ENCODE results near the gene KLHL1. TPM values are rescaled to one million over a fixed set of nuclear protein-coding genes. Genes with fewer than 3 reads are reported as not detected.
"Not testable (repeated sequence)": the region's sequence is repeated elsewhere in the genome, so short reads cannot be mapped to it uniquely, and the experiment has no call there.

The KLHL1 gene, protein sequence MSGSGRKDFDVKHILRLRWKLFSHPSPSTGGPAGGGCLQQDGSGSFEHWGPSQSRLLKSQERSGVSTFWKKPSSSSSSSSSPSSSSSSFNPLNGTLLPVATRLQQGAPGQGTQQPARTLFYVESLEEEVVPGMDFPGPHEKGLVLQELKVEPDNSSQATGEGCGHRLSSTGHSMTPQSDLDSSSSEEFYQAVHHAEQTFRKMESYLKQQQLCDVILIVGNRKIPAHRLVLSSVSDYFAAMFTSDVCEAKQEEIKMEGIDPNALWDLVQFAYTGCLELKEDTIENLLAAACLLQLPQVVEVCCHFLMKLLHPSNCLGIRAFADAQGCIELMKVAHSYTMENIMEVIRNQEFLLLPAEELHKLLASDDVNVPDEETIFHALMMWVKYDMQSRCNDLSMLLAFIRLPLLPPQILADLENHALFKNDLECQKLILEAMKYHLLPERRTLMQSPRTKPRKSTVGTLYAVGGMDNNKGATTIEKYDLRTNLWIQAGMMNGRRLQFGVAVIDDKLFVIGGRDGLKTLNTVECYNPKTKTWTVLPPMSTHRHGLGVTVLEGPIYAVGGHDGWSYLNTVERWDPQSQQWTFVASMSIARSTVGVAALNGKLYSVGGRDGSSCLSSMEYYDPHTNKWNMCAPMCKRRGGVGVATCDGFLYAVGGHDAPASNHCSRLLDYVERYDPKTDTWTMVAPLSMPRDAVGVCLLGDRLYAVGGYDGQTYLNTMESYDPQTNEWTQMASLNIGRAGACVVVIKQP
- not detected for polyA plus RNA-seq

- Histone ChIP-seq H3K4me3 (ENCODE audit: low read depth in 1 of 2, low read length in 2 of 2) (no peak within 1 kb of the TSS), H3K9me3 (ENCODE audit: control insufficient read depth in 2 of 2, insufficient read depth in 1 of 2, low read depth in 1 of 2, low read length in 1 of 2) (peaks cover 0 to 8% of the 10 kb centered on the region in 2 donors), H3K36me3 (ENCODE audit: control insufficient read depth in 2 of 2, insufficient read depth in 2 of 2, low read length in 1 of 2) (no peaks in the 10 kb centered on the region), H3K27ac (ENCODE audit: low read depth in 2 of 2, low read length in 1 of 2) (no peak within 1 kb of the TSS), H3K27me3 (ENCODE audit: control insufficient read depth in 1 of 2, insufficient read depth in 2 of 2, low read length in 2 of 2) (no peaks in the 10 kb centered on the region), H3K4me1 (ENCODE audit: control insufficient read depth in 2 of 2, insufficient read depth in 2 of 2, low read length in 1 of 2) (no peaks in the 10 kb centered on the region)
- WGBS, 2 donors: 63 to 69% methylated on average over 17 to 18 of the region's 18 CpGs
Observed at GRCh38 chr13:70108356-70109105, at the start of gene KLHL1. TSS of gene KLHL1 (minus strand) at chr13:70108452. CDS start at chr13:70107699, 753 bp downstream.

GRCh38 chr13:70142658-70143057, 34.4 kb upstream of the KLHL1 start:
- H3K27ac ChIP-seq (ENCODE audit: low read depth in 2 of 2, low read length in 1 of 2); H3K4me1 ChIP-seq (ENCODE audit: control insufficient read depth in 2 of 2, insufficient read depth in 2 of 2, low read length in 1 of 2); H3K36me3 ChIP-seq (ENCODE audit: control insufficient read depth in 2 of 2, insufficient read depth in 2 of 2, low read length in 1 of 2); H3K27me3 ChIP-seq (ENCODE audit: control insufficient read depth in 1 of 2, insufficient read depth in 2 of 2, low read length in 2 of 2); H3K9me3 ChIP-seq (ENCODE audit: control insufficient read depth in 2 of 2, insufficient read depth in 1 of 2, low read depth in 1 of 2, low read length in 1 of 2); H3K4me3 ChIP-seq (ENCODE audit: low read depth in 1 of 2, low read length in 2 of 2): not testable (repeated sequence)
- WGBS, 2 donors: 94 to 95% methylated on average over 12 of the region's 12 CpGs

GRCh38 chr13:70128098-70128497, 19.8 kb upstream of the KLHL1 start:
- Histone ChIP-seq H3K4me1 (ENCODE audit: control insufficient read depth in 2 of 2, insufficient read depth in 2 of 2, low read length in 1 of 2) (no peaks in the 10 kb centered on the region), H3K27me3 (ENCODE audit: control insufficient read depth in 1 of 2, insufficient read depth in 2 of 2, low read length in 2 of 2) (no peaks in the 10 kb centered on the region), H3K4me3 (ENCODE audit: low read depth in 1 of 2, low read length in 2 of 2) (no peak overlapping the region), H3K27ac (ENCODE audit: low read depth in 2 of 2, low read length in 1 of 2) (no peak overlapping the region), H3K9me3 (ENCODE audit: control insufficient read depth in 2 of 2, insufficient read depth in 1 of 2, low read depth in 1 of 2, low read length in 1 of 2) (no peaks in the 10 kb centered on the region), H3K36me3 (ENCODE audit: control insufficient read depth in 2 of 2, insufficient read depth in 2 of 2, low read length in 1 of 2) (no peaks in the 10 kb centered on the region)
- 57 to 81% methylated on average over 2 of the region's 2 CpGs for WGBS, 2 donors

DNA sequence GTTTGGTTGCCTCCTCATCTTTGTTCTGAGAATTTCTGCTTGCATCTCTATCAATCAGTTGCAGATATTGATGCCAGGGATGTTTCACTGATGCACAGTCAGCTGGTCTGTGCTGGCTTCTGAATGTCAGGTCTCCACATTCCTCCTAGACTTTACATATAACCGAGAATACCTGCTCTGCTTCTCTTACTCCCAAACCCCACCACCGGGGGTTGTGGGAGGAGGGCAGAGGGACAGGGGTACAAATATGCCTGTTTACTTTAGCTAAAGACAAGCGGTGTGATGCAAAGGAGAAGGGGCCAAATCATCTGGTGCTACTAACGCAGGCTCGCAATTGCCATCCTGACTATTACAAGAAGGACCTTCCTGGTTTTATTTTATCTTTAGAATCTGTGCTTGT, 17.4 kb upstream of the KLHL1 start:
- H3K4me1 ChIP-seq (ENCODE audit: control insufficient read depth in 2 of 2, insufficient read depth in 2 of 2, low read length in 1 of 2): no peaks in the 10 kb centered on the region
- H3K27me3 ChIP-seq (ENCODE audit: control insufficient read depth in 1 of 2, insufficient read depth in 2 of 2, low read length in 2 of 2): no peaks in the 10 kb centered on the region
- no peaks in the 10 kb centered on the region for H3K9me3 ChIP-seq (ENCODE audit: control insufficient read depth in 2 of 2, insufficient read depth in 1 of 2, low read depth in 1 of 2, low read length in 1 of 2)
- no peaks in the 10 kb centered on the region for H3K36me3 ChIP-seq (ENCODE audit: control insufficient read depth in 2 of 2, insufficient read depth in 2 of 2, low read length in 1 of 2)
- WGBS, 2 donors: 60 to 67% methylated on average over 5 of the region's 5 CpGs
- no peak overlapping the region for H3K27ac ChIP-seq (ENCODE audit: low read depth in 2 of 2, low read length in 1 of 2)
- no peak overlapping the region for H3K4me3 ChIP-seq (ENCODE audit: low read depth in 1 of 2, low read length in 2 of 2)

GRCh38 chr13:70117338-70117905, 9.2 kb upstream of the KLHL1 start:
- Histone ChIP-seq H3K36me3 (ENCODE audit: control insufficient read depth in 2 of 2, insufficient read depth in 2 of 2, low read length in 1 of 2) (no peaks in the 10 kb centered on the region), H3K9me3 (ENCODE audit: control insufficient read depth in 2 of 2, insufficient read depth in 1 of 2, low read depth in 1 of 2, low read length in 1 of 2) (no peaks in the 10 kb centered on the region), H3K27me3 (ENCODE audit: control insufficient read depth in 1 of 2, insufficient read depth in 2 of 2, low read length in 2 of 2) (no peaks in the 10 kb centered on the region), H3K27ac (ENCODE audit: low read depth in 2 of 2, low read length in 1 of 2) (no peak overlapping the region), H3K4me1 (ENCODE audit: control insufficient read depth in 2 of 2, insufficient read depth in 2 of 2, low read length in 1 of 2) (no peaks in the 10 kb centered on the region), H3K4me3 (ENCODE audit: low read depth in 1 of 2, low read length in 2 of 2) (no peak overlapping the region)
- WGBS, 2 donors: 33 to 42% methylated on average over 2 of the region's 2 CpGs

DNA sequence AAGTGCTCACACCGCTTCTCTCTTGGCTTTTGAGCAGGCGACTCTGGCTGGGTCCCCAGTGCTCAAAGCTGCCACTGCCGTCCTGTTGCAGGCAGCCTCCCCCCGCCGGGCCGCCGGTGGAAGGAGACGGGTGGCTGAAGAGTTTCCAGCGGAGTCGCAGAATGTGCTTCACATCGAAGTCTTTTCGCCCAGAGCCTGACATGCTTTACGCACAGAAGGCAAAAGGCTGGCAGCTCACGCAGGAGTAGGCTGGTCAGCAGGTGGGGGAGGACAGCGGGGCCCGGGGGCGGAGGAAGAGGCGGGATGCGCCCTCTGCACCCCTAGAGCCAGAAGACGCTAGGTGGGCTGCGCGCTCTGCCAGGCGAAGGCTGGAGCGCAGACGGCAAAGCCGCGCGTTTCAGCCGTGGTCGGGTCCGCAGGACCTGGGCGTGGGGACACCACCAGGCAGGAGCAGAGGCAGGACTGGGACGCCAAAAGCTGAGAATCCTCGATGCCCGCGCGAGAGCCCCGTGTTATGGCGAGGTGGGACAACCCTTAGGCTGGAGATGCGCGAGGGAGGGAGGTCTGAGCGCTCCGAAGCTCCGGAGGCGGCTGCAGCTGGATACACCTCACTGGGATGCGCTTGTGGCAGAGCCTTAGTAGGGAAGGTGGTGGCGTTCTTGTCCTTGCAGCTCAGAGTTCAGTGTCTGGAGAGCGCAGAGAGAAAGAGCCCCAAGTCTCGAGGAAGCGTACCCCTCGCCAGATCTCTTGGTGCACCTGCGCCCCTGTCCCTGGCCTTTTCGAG, 562 bp downstream of the KLHL1 start, which contains the start of gene ATXN8OS:
ATXN8OS (plus strand) TSS at position 329 of the 784 bp plus-strand sequence.
- Histone ChIP-seq H3K4me1 (ENCODE audit: control insufficient read depth in 2 of 2, insufficient read depth in 2 of 2, low read length in 1 of 2) (no peaks in the 10 kb centered on the region), H3K9me3 (ENCODE audit: control insufficient read depth in 2 of 2, insufficient read depth in 1 of 2, low read depth in 1 of 2, low read length in 1 of 2) (peaks cover 0 to 8% of the 10 kb centered on the region in 2 donors), H3K27ac (ENCODE audit: low read depth in 2 of 2, low read length in 1 of 2) (no peak within 1 kb of the TSS), H3K27me3 (ENCODE audit: control insufficient read depth in 1 of 2, insufficient read depth in 2 of 2, low read length in 2 of 2) (no peaks in the 10 kb centered on the region), H3K36me3 (ENCODE audit: control insufficient read depth in 2 of 2, insufficient read depth in 2 of 2, low read length in 1 of 2) (no peaks in the 10 kb centered on the region), H3K4me3 (ENCODE audit: low read depth in 1 of 2, low read length in 2 of 2) (no peak within 1 kb of the TSS)
- WGBS, 2 donors: 8 to 13% methylated on average over 53 of the region's 53 CpGs

DNA sequence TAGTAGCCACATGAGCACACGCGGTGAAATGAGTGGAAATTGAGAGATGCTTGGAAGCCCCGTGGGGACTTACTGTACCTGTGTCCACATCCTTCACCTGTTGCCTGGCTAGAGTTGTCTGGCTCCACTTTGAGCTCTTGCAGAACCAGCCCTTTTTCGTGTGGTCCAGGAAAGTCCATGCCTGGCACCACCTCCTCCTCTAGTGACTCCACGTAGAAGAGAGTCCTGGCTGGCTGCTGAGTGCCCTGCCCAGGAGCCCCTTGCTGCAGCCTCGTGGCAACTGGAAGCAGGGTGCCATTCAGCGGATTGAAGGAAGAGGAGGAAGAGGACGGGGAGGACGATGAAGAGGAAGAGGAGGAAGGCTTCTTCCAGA, 1.1 kb downstream of the KLHL1 start:
- H3K27ac ChIP-seq (ENCODE audit: low read depth in 2 of 2, low read length in 1 of 2): no peak overlapping the region
- H3K4me1 ChIP-seq (ENCODE audit: control insufficient read depth in 2 of 2, insufficient read depth in 2 of 2, low read length in 1 of 2): no peaks in the 10 kb centered on the region
- no peak overlapping the region for H3K4me3 ChIP-seq (ENCODE audit: low read depth in 1 of 2, low read length in 2 of 2)
- no peaks in the 10 kb centered on the region for H3K27me3 ChIP-seq (ENCODE audit: control insufficient read depth in 1 of 2, insufficient read depth in 2 of 2, low read length in 2 of 2)
- peaks cover 0 to 8% of the 10 kb centered on the region in 2 donors for H3K9me3 ChIP-seq (ENCODE audit: control insufficient read depth in 2 of 2, insufficient read depth in 1 of 2, low read depth in 1 of 2, low read length in 1 of 2)
- 30 to 34% methylated on average over 9 of the region's 9 CpGs for WGBS, 2 donors
- no peaks in the 10 kb centered on the region for H3K36me3 ChIP-seq (ENCODE audit: control insufficient read depth in 2 of 2, insufficient read depth in 2 of 2, low read length in 1 of 2)

- Histone ChIP-seq H3K27ac (ENCODE audit: low read depth in 2 of 2, low read length in 1 of 2) (no peak overlapping the region), H3K36me3 (ENCODE audit: control insufficient read depth in 2 of 2, insufficient read depth in 2 of 2, low read length in 1 of 2) (no peaks in the 10 kb centered on the region), H3K27me3 (ENCODE audit: control insufficient read depth in 1 of 2, insufficient read depth in 2 of 2, low read length in 2 of 2) (no peaks in the 10 kb centered on the region), H3K4me1 (ENCODE audit: control insufficient read depth in 2 of 2, insufficient read depth in 2 of 2, low read length in 1 of 2) (no peaks in the 10 kb centered on the region), H3K4me3 (ENCODE audit: low read depth in 1 of 2, low read length in 2 of 2) (no peak overlapping the region), H3K9me3 (ENCODE audit: control insufficient read depth in 2 of 2, insufficient read depth in 1 of 2, low read depth in 1 of 2, low read length in 1 of 2) (peaks cover 0 to 8% of the 10 kb centered on the region in 2 donors)
Observed at GRCh38 chr13:70104481-70104880, 3.8 kb downstream of the KLHL1 start.

- Histone ChIP-seq H3K9me3 (ENCODE audit: control insufficient read depth in 2 of 2, insufficient read depth in 1 of 2, low read depth in 1 of 2, low read length in 1 of 2) (no peaks in the 10 kb centered on the region), H3K27me3 (ENCODE audit: control insufficient read depth in 1 of 2, insufficient read depth in 2 of 2, low read length in 2 of 2) (no peaks in the 10 kb centered on the region), H3K36me3 (ENCODE audit: control insufficient read depth in 2 of 2, insufficient read depth in 2 of 2, low read length in 1 of 2) (no peaks in the 10 kb centered on the region), H3K27ac (ENCODE audit: low read depth in 2 of 2, low read length in 1 of 2) (no peak overlapping the region), H3K4me3 (ENCODE audit: low read depth in 1 of 2, low read length in 2 of 2) (no peak overlapping the region), H3K4me1 (ENCODE audit: control insufficient read depth in 2 of 2, insufficient read depth in 2 of 2, low read length in 1 of 2) (no peaks in the 10 kb centered on the region)
- 30 to 35% methylated on average over 1 of the region's 1 CpG for WGBS, 2 donors
Observed at GRCh38 chr13:70098669-70099068, 9.6 kb downstream of the KLHL1 start.

Data from esophagus (tissue), 2 donors.